Transverse colon (tissue), 4 donors: ENCODE measurements around the gene UBE2U. TPM values are rescaled to one million over a fixed set of nuclear protein-coding genes. Genes with fewer than 3 reads are reported as not detected.

Experiments
- DNase-seq: peaks from one replicate; pipeline ENCODE4 v3.0.0-alpha.2; 2019
- H3K27ac ChIP-seq, 4 donors: fragments of 200-600 bp; sonication (generic); 2 replicates each; pipeline ENCODE4 v1.5.1; 2016 to 2018; ENCODE audit warnings: inconsistent platforms in 4 of 4
- H3K27me3 ChIP-seq: fragments of 200-600 bp; sonication (generic); 2 replicates; pipeline ENCODE4 v1.5.1; 2017; ENCODE audit warnings: inconsistent platforms
- H3K36me3 ChIP-seq, 4 donors: fragments of 200-600 bp; sonication (generic); 2 replicates each; pipeline ENCODE4 v1.5.1; 2017 to 2019; ENCODE audit warnings: inconsistent platforms in 4 of 4
- H3K4me1 ChIP-seq, 4 donors: fragments of 200-600 bp; sonication (generic); 2 replicates each; pipeline ENCODE4 v1.5.1; 2017 to 2020; ENCODE audit warnings: inconsistent platforms in 4 of 4
- H3K4me3 ChIP-seq, 4 donors: fragments of 200-600 bp; sonication (generic); 1 replicate in 1 of 4; 2 replicates in 3 of 4; pipeline versions ENCODE4 v1.5.1 to v1.6.1; 2017 to 2019; ENCODE audit warnings: inconsistent platforms in 4 of 4
- H3K9me3 ChIP-seq, 2 donors: fragments of 200-600 bp; sonication (generic); 2 replicates each; pipeline ENCODE4 v1.5.1; 2017 to 2019; ENCODE audit warnings: inconsistent platforms in 2 of 2
- EP300 ChIP-seq: sonication (generic); formaldehyde crosslinking; IDR thresholded peaks from one replicate; pipeline ENCODE4 v1.6.1; 2017; ENCODE audit warnings: antibody characterized with exemption, low read depth
- POLR2A ChIP-seq: fragments of 450-650 bp; IDR thresholded peaks from one replicate; pipeline ENCODE4 v1.6.1; 2016; ENCODE audit warnings: antibody characterized with exemption, mild to moderate bottlenecking, moderate library complexity
- POLR2AphosphoS5 ChIP-seq, 3 donors: sonication (generic); formaldehyde crosslinking; IDR thresholded peaks; one replicate each; pipeline ENCODE4 v1.6.1; 2016; ENCODE audit warnings: antibody characterized with exemption in 3 of 3
- WGBS, 2 donors: methylation state at CpG; one replicate each; pipeline ENCODE4 v1.1.5; 2018; ENCODE audit warnings: low coverage in 1 of 2; 5-methylcytosine and 5-hydroxymethylcytosine counted together
- in situ Hi-C, 4 donors: fragments of 200-750 bp; cut with MboI; loops; one replicate each; pipeline versions ENCODE4 v1.15.0 to v1.15.1; 2017; ENCODE audit warnings: low sequenced_read_pairs in 3 of 4, low pct_ligation_motif_present in 1 of 4, low pct_unique_long_range_greater_than_20kb in 1 of 4
- intact Hi-C: fragments of 100-400 bp; cut with DNase I; formaldehyde crosslinking; loops from one replicate; pipeline ENCODE4 v1.15.1; 2023; ENCODE audit warnings: low total_unique reads
- total RNA-seq, 4 donors: library from RNA; depleted of rRNA; stranded (reverse); fragments of >200 nt; gene quantifications; one replicate each; pipeline ENCODE4 v1.1.0, GENCODE V29; 2016
- TF ChIP-seq, protein P1 (sequence below), 5 experiments: fragments of 200-600 bp in 3 of 5; fragments of 450-650 bp in 2 of 5; sonication (generic) in 3 of 5; IDR thresholded peaks; 1 replicate in 2 of 5; 2 replicates in 3 of 5; pipeline ENCODE4 v1.5.1; 2016 to 2017; ENCODE audit warnings: antibody characterized with exemption in 5 of 5, inconsistent platforms in 3 of 5, mild to moderate bottlenecking in 2 of 5, moderate library complexity in 1 of 5

UBE2U gene
- total RNA-seq, 4 donors from 2014 or later, result not detected

DNA sequence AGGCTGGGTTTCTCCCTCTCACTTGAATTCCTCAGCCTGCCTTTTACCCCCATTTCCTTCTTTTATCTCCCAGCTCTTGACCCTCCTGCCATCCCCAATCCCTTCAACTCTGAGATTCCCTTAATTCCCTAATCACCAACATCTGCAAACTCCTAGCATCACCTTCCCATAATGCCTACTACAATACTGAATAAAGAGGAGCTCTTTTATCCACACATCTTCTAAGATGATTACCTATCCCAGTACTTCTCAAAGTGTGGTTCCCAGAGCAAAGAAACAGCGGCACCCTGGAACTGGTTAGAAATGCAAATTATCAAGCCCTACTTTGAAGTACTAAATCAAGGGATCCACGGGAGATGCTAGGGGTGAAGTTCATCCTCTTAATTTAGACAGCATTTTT lies 21.2 kb upstream of the UBE2U start:
- WGBS, 2 donors, result 93 to 94% methylated on average over 2 of the region's 2 CpGs

GRCh38 chr1:64183395-64184002 lies 19.9 kb upstream of the UBE2U start:
- no peak for DNase-seq
- whole genome bisulfite sequencing, 2 donors, result 59 to 67% methylated on average over 4 to 5 of the region's 5 CpGs
- in situ Hi-C loops (no loop called here), intact Hi-C loops (no loop called here)
- Histone ChIP-seq H3K4me1 (peaks cover 0 to 2% (median 0%) of the 10 kb centered on the region in 4 donors), H3K36me3 (no peaks in the 10 kb centered on the region), H3K27me3 (no peaks in the 10 kb centered on the region), H3K27ac (no peak overlapping the region), H3K9me3 (no peaks in the 10 kb centered on the region), H3K4me3 (no peak overlapping the region)
- TF ChIP-seq POLR2A (no peak), POLR2AphosphoS5 (IDR thresholded peaks at IDR 0.05) (no peak), EP300 (no peak)
- TF ChIP-seq, protein P1, sequence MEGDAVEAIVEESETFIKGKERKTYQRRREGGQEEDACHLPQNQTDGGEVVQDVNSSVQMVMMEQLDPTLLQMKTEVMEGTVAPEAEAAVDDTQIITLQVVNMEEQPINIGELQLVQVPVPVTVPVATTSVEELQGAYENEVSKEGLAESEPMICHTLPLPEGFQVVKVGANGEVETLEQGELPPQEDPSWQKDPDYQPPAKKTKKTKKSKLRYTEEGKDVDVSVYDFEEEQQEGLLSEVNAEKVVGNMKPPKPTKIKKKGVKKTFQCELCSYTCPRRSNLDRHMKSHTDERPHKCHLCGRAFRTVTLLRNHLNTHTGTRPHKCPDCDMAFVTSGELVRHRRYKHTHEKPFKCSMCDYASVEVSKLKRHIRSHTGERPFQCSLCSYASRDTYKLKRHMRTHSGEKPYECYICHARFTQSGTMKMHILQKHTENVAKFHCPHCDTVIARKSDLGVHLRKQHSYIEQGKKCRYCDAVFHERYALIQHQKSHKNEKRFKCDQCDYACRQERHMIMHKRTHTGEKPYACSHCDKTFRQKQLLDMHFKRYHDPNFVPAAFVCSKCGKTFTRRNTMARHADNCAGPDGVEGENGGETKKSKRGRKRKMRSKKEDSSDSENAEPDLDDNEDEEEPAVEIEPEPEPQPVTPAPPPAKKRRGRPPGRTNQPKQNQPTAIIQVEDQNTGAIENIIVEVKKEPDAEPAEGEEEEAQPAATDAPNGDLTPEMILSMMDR (IDR thresholded peaks at IDR 0.05), result no peak

More for the DNA sequence above, 21.2 kb upstream of the UBE2U start:
- Histone ChIP-seq H3K4me1 (peaks cover 0 to 2% (median 0%) of the 10 kb centered on the region in 4 donors), H3K36me3 (no peaks in the 10 kb centered on the region), H3K9me3 (no peaks in the 10 kb centered on the region), H3K27ac (no peak overlapping the region), H3K27me3 (no peaks in the 10 kb centered on the region), H3K4me3 (no peak overlapping the region)
- intact Hi-C loops, result no loop called here
- in situ Hi-C loops, result no loop called here
- no peak for DNase-seq
- TF ChIP-seq POLR2AphosphoS5 (IDR thresholded peaks at IDR 0.05) (no peak), EP300 (no peak), POLR2A (no peak)
- TF ChIP-seq, protein P1 (IDR thresholded peaks at IDR 0.05), result no peak

- whole genome bisulfite sequencing, 2 donors, result 67 to 76% methylated on average over 1 to 5 of the region's 5 CpGs
- intact Hi-C loops, result no loop called here
- Histone ChIP-seq H3K9me3 (no peaks in the 10 kb centered on the region), H3K4me3 (no peak overlapping the region), H3K4me1 (peaks cover 0 to 2% (median 0%) of the 10 kb centered on the region in 4 donors), H3K36me3 (no peaks in the 10 kb centered on the region), H3K27ac (no peak overlapping the region), H3K27me3 (no peaks in the 10 kb centered on the region)
- no peak for DNase-seq
- TF ChIP-seq POLR2AphosphoS5 (IDR thresholded peaks at IDR 0.05) (no peak), POLR2A (no peak), EP300 (no peak)
- TF ChIP-seq, protein P1 (IDR thresholded peaks at IDR 0.05), result no peak
- in situ Hi-C loops, result no loop called here
Observed at GRCh38 chr1:64184003-64184440, 19.4 kb upstream of the UBE2U start.

- TF ChIP-seq POLR2AphosphoS5 (IDR thresholded peaks at IDR 0.05) (no peak), POLR2A (no peak), EP300 (no peak)
- TF ChIP-seq, protein P1 (IDR thresholded peaks at IDR 0.05), result no peak
- in situ Hi-C loops, result no loop called here
- Histone ChIP-seq H3K9me3 (no peaks in the 10 kb centered on the region), H3K27ac (no peak overlapping the region), H3K4me1 (peaks cover 0 to 2% (median 0%) of the 10 kb centered on the region in 4 donors), H3K4me3 (no peak overlapping the region), H3K36me3 (no peaks in the 10 kb centered on the region), H3K27me3 (no peaks in the 10 kb centered on the region)
- 77 to 81% methylated on average over 5 to 10 of the region's 10 CpGs for WGBS, 2 donors
- intact Hi-C loops, result no loop called here
- no peak for DNase-seq
Observed at GRCh38 chr1:64186138-64186897, 17.1 kb upstream of the UBE2U start.
